ENCODE data around the gene CENPQ.

Gene CENPQ

GRCh38 chr6:49462927-49463611 lies at the start of gene CENPQ, which contains the start of gene MMUT:
CENPQ (plus strand) TSS chr6:49463370; CDS start chr6:49470177, 6,807 bp downstream.
MMUT (minus strand) TSS chr6:49463253; CDS start chr6:49459466, 3,787 bp downstream.
- no peak for TF ChIP-seq CTCF (IDR thresholded peaks at IDR 0.05; ENCODE audit: borderline replicate concordance, insufficient read depth, low read depth, low read length)
- H3K4me3 ChIP-seq (ENCODE audit: low read depth, low read length): peak within 1 kb of the TSS; percentile 65

- H3K4me3 ChIP-seq (ENCODE audit: low read depth, low read length): no peak overlapping the region
- no peak for TF ChIP-seq CTCF (IDR thresholded peaks at IDR 0.05; ENCODE audit: borderline replicate concordance, insufficient read depth, low read depth, low read length)
These were observed 47.8 kb upstream of the CENPQ start for GRCh38 chr6:49415358-49415757.

GRCh38 chr6:49416195-49416594 lies 47.0 kb upstream of the CENPQ start:
- no peak overlapping the region for H3K4me3 ChIP-seq (ENCODE audit: low read depth, low read length)
- TF ChIP-seq CTCF (IDR thresholded peaks at IDR 0.05; ENCODE audit: borderline replicate concordance, insufficient read depth, low read depth, low read length): no peak

GRCh38 chr6:49423817-49424216 lies 39.4 kb upstream of the CENPQ start:
- H3K4me3 ChIP-seq (ENCODE audit: low read depth, low read length): no peak overlapping the region
- TF ChIP-seq CTCF (IDR thresholded peaks at IDR 0.05; ENCODE audit: borderline replicate concordance, insufficient read depth, low read depth, low read length): no peak

- TF ChIP-seq CTCF (IDR thresholded peaks at IDR 0.05; ENCODE audit: borderline replicate concordance, insufficient read depth, low read depth, low read length): no peak
- H3K4me3 ChIP-seq (ENCODE audit: low read depth, low read length): no peak overlapping the region
These were observed 33.0 kb upstream of the CENPQ start for GRCh38 chr6:49430187-49430586.

GRCh38 chr6:49430866-49431265 lies 32.3 kb upstream of the CENPQ start:
- no peak overlapping the region for H3K4me3 ChIP-seq (ENCODE audit: low read depth, low read length)
- no peak for TF ChIP-seq CTCF (IDR thresholded peaks at IDR 0.05; ENCODE audit: borderline replicate concordance, insufficient read depth, low read depth, low read length)

GRCh38 chr6:49453221-49453620 lies 9.9 kb upstream of the CENPQ start:
- no peak overlapping the region for H3K4me3 ChIP-seq (ENCODE audit: low read depth, low read length)
- no peak for TF ChIP-seq CTCF (IDR thresholded peaks at IDR 0.05; ENCODE audit: borderline replicate concordance, insufficient read depth, low read depth, low read length)
